ENCODE results near the gene ANKRD9. TPM values are rescaled to one million over a fixed set of nuclear protein-coding genes. Genes with fewer than 3 reads are reported as not detected.

Gene ANKRD9
- total RNA-seq, 5 donors from 2014 or later (not counting 1 experiment from before 2014, with no cell fraction given): 1.9 to 3.2 (median 2.4) TPM

DNA sequence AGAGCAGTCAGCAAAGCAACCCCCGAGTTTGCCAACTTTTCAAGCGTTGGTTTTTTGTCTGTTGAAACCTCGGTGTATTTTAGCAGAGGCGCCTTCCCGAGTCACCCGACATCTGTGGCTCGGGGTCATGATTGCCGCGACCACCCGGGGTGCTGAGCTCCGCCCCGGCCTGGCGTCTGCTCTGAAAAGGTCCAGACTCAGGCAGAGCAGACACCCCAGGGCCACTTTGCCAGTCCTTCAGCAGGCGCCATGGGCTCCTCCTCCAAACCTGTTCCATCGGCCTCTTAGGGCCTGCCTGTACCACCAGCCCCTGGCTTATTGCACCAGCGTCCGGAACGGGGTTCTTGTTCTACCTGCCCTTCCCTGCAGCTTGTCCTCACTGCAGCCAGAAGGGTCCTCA lies 19.1 kb downstream of the ANKRD9 start:
- peaks cover 0 to 2% of the 10 kb centered on the region in 2 donors for H3K36me3 ChIP-seq (ENCODE audit: control insufficient read depth in 2 of 2, extremely low read depth in 1 of 2, insufficient read depth in 1 of 2, low read length in 1 of 2)
- ChIA-PET CTCF (no interaction called here), POLR2A (no interaction called here)
- Mint-ChIP-seq H3K27ac (no peak overlapping the region), H3K4me1 (no peaks in the 10 kb centered on the region), H3K27me3 (no peaks in the 10 kb centered on the region), H3K36me3 (no peaks in the 10 kb centered on the region), H3K9me3 (no peaks in the 10 kb centered on the region), H3K4me3 (no peak overlapping the region)
- H3K4me1 ChIP-seq (ENCODE audit: control insufficient read depth in 1 of 2, extremely low read depth in 1 of 2, insufficient read depth in 2 of 2, low read length in 2 of 2): no peaks in the 10 kb centered on the region
- DNase-seq: no peak
- H3K9me3 ChIP-seq: no peaks in the 10 kb centered on the region
- no peak overlapping the region for H3K27ac ChIP-seq (ENCODE audit: low read length)
- H3K27me3 ChIP-seq (replicated peaks in 1 of 2; ENCODE audit: control insufficient read depth in 2 of 2, extremely low read depth in 1 of 2, insufficient read depth in 2 of 2, low read length in 1 of 2): no peaks in the 10 kb centered on the region
- 94% methylated on average over 17 of the region's 18 CpGs for WGBS (ENCODE audit: insufficient coverage)
- no peak overlapping the region for H3K4me3 ChIP-seq (ENCODE audit: control insufficient read depth in 1 of 2, extremely low read depth in 1 of 2, low read length in 1 of 2)
- no peak for ATAC-seq (replicated peaks in 1 of 4)

DNA sequence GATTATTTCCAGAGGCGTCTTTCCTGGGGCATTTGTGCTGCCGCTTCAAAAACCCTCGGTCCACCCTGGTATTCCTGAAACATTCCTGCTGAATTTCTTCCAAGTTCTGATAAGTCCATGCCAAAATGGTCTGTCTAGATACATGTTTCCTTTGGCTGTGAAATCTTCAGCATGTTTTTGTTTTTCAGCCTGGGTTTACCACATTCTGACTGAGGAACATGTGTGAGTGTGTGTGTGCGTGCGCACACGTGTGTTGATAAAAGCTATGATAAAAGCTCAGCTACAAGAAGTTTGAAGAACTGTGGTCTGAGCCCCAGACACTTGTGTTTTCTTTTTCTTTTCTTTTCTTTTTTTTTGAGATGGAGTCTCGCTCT lies 22.4 kb downstream of the ANKRD9 start:
- WGBS (ENCODE audit: insufficient coverage): 93% methylated on average over 3 of the region's 7 CpGs
- H3K4me1 Mint-ChIP-seq: no peaks in the 10 kb centered on the region

DNA sequence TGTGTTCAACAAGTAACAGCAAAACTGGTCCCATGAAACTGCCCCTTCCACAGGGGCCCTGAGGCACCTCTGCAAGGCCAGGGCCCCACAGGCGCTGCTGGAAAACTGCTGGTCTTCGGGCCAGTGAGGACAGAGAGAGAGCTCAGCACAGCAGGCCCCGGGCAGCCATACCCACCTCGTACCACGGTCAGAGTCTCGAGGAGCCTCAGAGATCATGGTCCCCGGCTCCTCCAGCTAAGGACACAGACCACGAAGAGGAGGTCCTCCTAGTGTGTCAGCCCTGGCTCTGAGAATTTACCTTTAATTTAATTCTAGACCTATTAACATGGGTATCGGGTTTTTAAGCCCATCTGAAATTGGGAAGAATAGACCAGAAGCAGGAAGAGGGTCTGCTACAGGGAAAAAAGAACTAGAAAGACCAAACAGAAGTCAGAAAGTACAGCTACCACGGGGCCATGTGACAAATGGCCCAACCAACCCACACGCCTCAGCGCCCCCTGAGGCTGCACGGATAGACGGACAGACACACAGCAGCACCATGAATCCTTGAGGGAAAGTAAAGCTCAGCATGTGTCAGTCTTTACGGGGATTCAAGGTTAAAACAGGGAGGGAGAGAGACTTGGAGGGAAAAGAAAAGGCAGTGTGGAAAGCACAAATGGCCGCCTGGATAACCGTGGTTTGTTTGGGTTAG lies 22.9 kb downstream of the ANKRD9 start:
- ATAC-seq (replicated peaks in 1 of 4) (no peak), DNase-seq (no peak)
- POLR2A ChIA-PET: no interaction called here
- no peak overlapping the region for H3K27ac Mint-ChIP-seq
- no peak overlapping the region for H3K4me3 ChIP-seq (ENCODE audit: control insufficient read depth in 1 of 2, extremely low read depth in 1 of 2, low read length in 1 of 2)
- H3K9me3 Mint-ChIP-seq: peaks cover 5 to 7% (median 6%) of the 10 kb centered on the region in 3 donors
- peaks cover 15% of the 10 kb centered on the region for H3K36me3 Mint-ChIP-seq
- no peaks in the 10 kb centered on the region for H3K9me3 ChIP-seq
- peaks cover 0 to 2% of the 10 kb centered on the region in 2 donors for H3K36me3 ChIP-seq (ENCODE audit: control insufficient read depth in 2 of 2, extremely low read depth in 1 of 2, insufficient read depth in 1 of 2, low read length in 1 of 2)
- no peaks in the 10 kb centered on the region for H3K4me1 ChIP-seq (ENCODE audit: control insufficient read depth in 1 of 2, extremely low read depth in 1 of 2, insufficient read depth in 2 of 2, low read length in 2 of 2)
- H3K4me1 Mint-ChIP-seq: no peaks in the 10 kb centered on the region
- WGBS (ENCODE audit: insufficient coverage): 93% methylated on average over 15 of the region's 17 CpGs
- H3K27me3 Mint-ChIP-seq: no peaks in the 10 kb centered on the region
- no peak overlapping the region for H3K4me3 Mint-ChIP-seq
- CTCF ChIA-PET: no interaction called here
- no peak overlapping the region for H3K27ac ChIP-seq (ENCODE audit: low read length)
- no peaks in the 10 kb centered on the region for H3K27me3 ChIP-seq (replicated peaks in 1 of 2; ENCODE audit: control insufficient read depth in 2 of 2, extremely low read depth in 1 of 2, insufficient read depth in 2 of 2, low read length in 1 of 2)

More for the DNA sequence above, 22.4 kb downstream of the ANKRD9 start:
- peaks cover 4 to 7% (median 5%) of the 10 kb centered on the region in 3 donors for H3K9me3 Mint-ChIP-seq
- POLR2A ChIA-PET: no interaction called here
- Histone ChIP-seq H3K27me3 (replicated peaks in 1 of 2; ENCODE audit: control insufficient read depth in 2 of 2, extremely low read depth in 1 of 2, insufficient read depth in 2 of 2, low read length in 1 of 2) (no peaks in the 10 kb centered on the region), H3K36me3 (ENCODE audit: control insufficient read depth in 2 of 2, extremely low read depth in 1 of 2, insufficient read depth in 1 of 2, low read length in 1 of 2) (peaks cover 0 to 2% of the 10 kb centered on the region in 2 donors), H3K27ac (ENCODE audit: low read length) (no peak overlapping the region), H3K4me3 (ENCODE audit: control insufficient read depth in 1 of 2, extremely low read depth in 1 of 2, low read length in 1 of 2) (no peak overlapping the region), H3K9me3 (no peaks in the 10 kb centered on the region), H3K4me1 (ENCODE audit: control insufficient read depth in 1 of 2, extremely low read depth in 1 of 2, insufficient read depth in 2 of 2, low read length in 2 of 2) (no peaks in the 10 kb centered on the region)
- H3K36me3 Mint-ChIP-seq: peaks cover 13% of the 10 kb centered on the region
- ATAC-seq (replicated peaks in 1 of 4): no peak
- DNase-seq: no peak
- H3K27me3 Mint-ChIP-seq: no peaks in the 10 kb centered on the region
- no peak overlapping the region for H3K4me3 Mint-ChIP-seq
- H3K27ac Mint-ChIP-seq: no peak overlapping the region
- CTCF ChIA-PET: no interaction called here

DNA sequence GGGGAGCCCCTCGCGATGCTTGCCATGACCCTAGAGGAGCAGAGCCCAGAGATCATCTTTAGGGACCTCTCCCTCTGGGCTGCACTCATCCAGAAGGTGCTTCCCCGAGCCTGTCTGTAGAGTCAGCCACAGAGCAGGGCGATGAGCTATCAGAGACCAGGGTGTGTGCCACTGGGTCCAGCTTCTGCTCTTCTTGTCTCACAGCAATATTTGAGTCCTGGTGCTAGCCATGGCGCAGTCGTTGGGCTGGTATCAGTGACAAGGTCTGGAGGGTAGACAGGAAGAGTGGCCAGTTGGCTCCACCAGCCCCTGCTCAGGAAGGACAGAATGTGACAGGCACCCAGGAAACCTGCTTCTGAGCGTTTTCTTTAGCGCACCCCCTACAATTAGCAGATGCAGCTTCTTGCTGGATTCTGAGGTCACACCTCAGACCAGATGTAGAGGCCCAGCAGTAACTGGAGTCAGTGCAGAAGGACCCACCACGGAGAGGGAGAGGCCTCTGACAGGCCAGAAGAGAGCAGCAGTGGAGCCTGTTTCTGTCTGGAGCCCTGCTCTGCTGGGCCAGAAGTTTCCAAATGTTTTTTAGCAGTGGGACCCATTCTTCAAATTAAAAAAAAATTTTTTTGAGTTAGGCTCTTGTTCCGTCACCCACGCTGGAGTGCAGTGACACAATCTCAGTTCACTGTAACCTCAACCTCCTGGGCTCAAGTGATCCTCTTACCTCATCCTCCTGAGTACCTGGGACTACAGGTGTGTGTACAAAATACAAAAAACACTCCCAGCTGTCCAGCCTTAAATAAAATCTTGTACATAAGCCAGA lies 23.7 kb downstream of the ANKRD9 start:
- Histone ChIP-seq H3K27ac (ENCODE audit: low read length) (no peak overlapping the region), H3K4me1 (ENCODE audit: control insufficient read depth in 1 of 2, extremely low read depth in 1 of 2, insufficient read depth in 2 of 2, low read length in 2 of 2) (no peaks in the 10 kb centered on the region), H3K4me3 (ENCODE audit: control insufficient read depth in 1 of 2, extremely low read depth in 1 of 2, low read length in 1 of 2) (no peak overlapping the region), H3K27me3 (replicated peaks in 1 of 2; ENCODE audit: control insufficient read depth in 2 of 2, extremely low read depth in 1 of 2, insufficient read depth in 2 of 2, low read length in 1 of 2) (no peaks in the 10 kb centered on the region), H3K9me3 (no peaks in the 10 kb centered on the region), H3K36me3 (ENCODE audit: control insufficient read depth in 2 of 2, extremely low read depth in 1 of 2, insufficient read depth in 1 of 2, low read length in 1 of 2) (peaks cover 0 to 2% of the 10 kb centered on the region in 2 donors)
- Mint-ChIP-seq H3K27me3 (no peaks in the 10 kb centered on the region), H3K9me3 (peaks cover 5 to 7% (median 6%) of the 10 kb centered on the region in 3 donors), H3K27ac (no peak overlapping the region), H3K36me3 (peaks cover 18% of the 10 kb centered on the region), H3K4me1 (no peaks in the 10 kb centered on the region), H3K4me3 (no peak overlapping the region)
- POLR2A ChIA-PET: no interaction called here
- ATAC-seq (replicated peaks in 1 of 4) (no peak), DNase-seq (no peak)
- 85% methylated on average over 6 of the region's 11 CpGs for WGBS (ENCODE audit: insufficient coverage)
- CTCF ChIA-PET: no interaction called here

DNA sequence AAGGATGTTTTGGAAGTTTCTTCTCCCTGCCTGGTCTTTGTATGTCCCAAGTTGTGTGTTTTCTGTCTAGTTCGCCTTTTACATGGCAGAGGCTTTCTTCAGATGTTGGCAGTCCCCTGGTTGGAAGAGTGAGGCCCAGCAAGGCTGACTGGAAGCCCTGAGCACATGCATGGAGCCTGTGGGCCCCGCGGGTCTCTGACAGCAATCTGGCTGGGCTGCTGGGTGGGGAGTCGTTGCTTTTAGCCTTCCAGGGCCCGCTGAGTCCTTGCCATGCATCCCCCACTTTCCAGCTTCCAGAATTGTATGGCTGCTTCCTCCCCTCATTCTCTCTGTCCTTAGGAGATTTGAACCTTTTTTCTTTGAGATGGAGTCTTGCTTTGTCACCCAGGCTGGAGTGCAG lies 25.3 kb downstream of the ANKRD9 start:
- DNase-seq (no peak), ATAC-seq (replicated peaks in 1 of 4) (no peak)
- Histone ChIP-seq H3K27me3 (replicated peaks in 1 of 2; ENCODE audit: control insufficient read depth in 2 of 2, extremely low read depth in 1 of 2, insufficient read depth in 2 of 2, low read length in 1 of 2) (no peaks in the 10 kb centered on the region), H3K27ac (ENCODE audit: low read length) (no peak overlapping the region), H3K36me3 (ENCODE audit: control insufficient read depth in 2 of 2, extremely low read depth in 1 of 2, insufficient read depth in 1 of 2, low read length in 1 of 2) (peaks cover 0 to 2% of the 10 kb centered on the region in 2 donors), H3K4me1 (ENCODE audit: control insufficient read depth in 1 of 2, extremely low read depth in 1 of 2, insufficient read depth in 2 of 2, low read length in 2 of 2) (no peaks in the 10 kb centered on the region), H3K4me3 (ENCODE audit: control insufficient read depth in 1 of 2, extremely low read depth in 1 of 2, low read length in 1 of 2) (no peak overlapping the region), H3K9me3 (no peaks in the 10 kb centered on the region)
- POLR2A ChIA-PET: no interaction called here
- H3K4me1 Mint-ChIP-seq: peaks cover 5 to 6% (median 5%) of the 10 kb centered on the region in 3 donors
- H3K36me3 Mint-ChIP-seq: peaks cover 22% of the 10 kb centered on the region
- no peak overlapping the region for H3K4me3 Mint-ChIP-seq
- H3K27me3 Mint-ChIP-seq: no peaks in the 10 kb centered on the region
- H3K27ac Mint-ChIP-seq: no peak overlapping the region
- WGBS (ENCODE audit: insufficient coverage): no CpG with 5 or more reads among the region's 5 CpGs
- CTCF ChIA-PET: no interaction called here
- H3K9me3 Mint-ChIP-seq: peaks cover 5 to 7% (median 6%) of the 10 kb centered on the region in 3 donors

DNA sequence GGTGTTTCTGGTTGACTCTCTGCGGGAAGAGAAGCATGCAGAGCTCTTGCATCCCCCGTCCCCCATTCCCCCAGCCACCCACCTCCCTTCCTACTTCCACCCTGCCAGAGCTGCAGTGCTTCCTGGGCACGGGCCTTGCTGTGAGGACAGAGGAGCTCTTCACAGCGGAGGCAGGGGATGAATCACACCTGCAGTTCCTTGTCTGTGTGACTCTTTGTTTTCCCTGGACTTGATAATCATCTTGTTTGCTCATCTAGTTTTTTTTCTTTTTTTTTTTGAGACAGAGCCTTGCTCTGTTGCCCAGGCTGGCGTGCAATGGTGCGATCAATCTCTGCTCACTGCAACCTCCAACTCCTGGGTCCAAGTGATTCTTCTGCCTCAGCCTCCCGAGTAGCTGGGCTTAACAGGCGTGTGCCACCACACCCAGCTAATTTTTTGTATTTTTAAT lies 27.8 kb downstream of the ANKRD9 start:
- Histone ChIP-seq H3K9me3 (no peaks in the 10 kb centered on the region), H3K36me3 (ENCODE audit: control insufficient read depth in 2 of 2, extremely low read depth in 1 of 2, insufficient read depth in 1 of 2, low read length in 1 of 2) (peaks cover 0 to 2% of the 10 kb centered on the region in 2 donors), H3K27me3 (replicated peaks in 1 of 2; ENCODE audit: control insufficient read depth in 2 of 2, extremely low read depth in 1 of 2, insufficient read depth in 2 of 2, low read length in 1 of 2) (no peaks in the 10 kb centered on the region), H3K4me1 (ENCODE audit: control insufficient read depth in 1 of 2, extremely low read depth in 1 of 2, insufficient read depth in 2 of 2, low read length in 2 of 2) (no peaks in the 10 kb centered on the region), H3K4me3 (ENCODE audit: control insufficient read depth in 1 of 2, extremely low read depth in 1 of 2, low read length in 1 of 2) (no peak overlapping the region), H3K27ac (ENCODE audit: low read length) (no peak overlapping the region)
- Mint-ChIP-seq H3K4me1 (peaks cover 5 to 10% (median 9%) of the 10 kb centered on the region in 3 donors), H3K4me3 (no peak overlapping the region), H3K27ac (no peak overlapping the region), H3K27me3 (no peaks in the 10 kb centered on the region), H3K36me3 (peaks cover 22% of the 10 kb centered on the region), H3K9me3 (peaks cover 5 to 7% (median 6%) of the 10 kb centered on the region in 3 donors)
- ChIA-PET POLR2A (no interaction called here), CTCF (no interaction called here)
- DNase-seq: no peak
- WGBS (ENCODE audit: insufficient coverage): 93% methylated on average over 3 of the region's 8 CpGs
- no peak for ATAC-seq (replicated peaks in 1 of 4)

Data from T-cell (primary cell).